H1 (cell line): ENCODE measurements around the gene PLCB1. TPM values are rescaled to one million over a fixed set of nuclear protein-coding genes. Genes with fewer than 3 reads are reported as not detected.

Source experiments
- CTCF ChIA-PET: fragments of 300-600 bp; sonication (Branson Sonifier 250); formaldehyde crosslinking; loops from one replicate; lab custom pipeline; 2021; ENCODE audit not compliant: partially characterized antibody; lab: Charles Lee
- POLR2A ChIA-PET: fragments of 300-600 bp; sonication (Branson Sonifier 250); formaldehyde crosslinking; loops from one replicate; lab custom pipeline; 2021; ENCODE audit warnings: inconsistent platforms; ENCODE audit not compliant: partially characterized antibody; lab: Charles Lee
- DNase-seq, 2 experiments: peaks; one replicate each; pipeline versions ENCODE4 v3.0.0 to v3.0.0-alpha.2; 2010 to 2022; ENCODE audit warnings: low spot score in 2 of 2, low read depth in 1 of 2, mixed read lengths in 1 of 2
- FAIRE-seq: peaks from 2 replicates; lab custom pipeline; 2011; peaks lifted over from hg19 to GRCh38; lab: Jason Lieb, UNC
- H2AFZ ChIP-seq: 2 replicates; pipeline ENCODE4 v1.8.1; 2012; ENCODE audit warnings: low read length, inconsistent platforms
- H2AK5ac ChIP-seq: 2 replicates; pipeline ENCODE4 v1.6.1; 2013; ENCODE audit warnings: low read depth, low read length
- H2BK120ac ChIP-seq: replicated peaks from 2 replicates; pipeline ENCODE3; 2013; ENCODE audit warnings: low read depth, low read length, inconsistent platforms
- H2BK12ac ChIP-seq: 2 replicates; pipeline ENCODE4 v1.6.1; 2013; ENCODE audit warnings: low read depth, low read length
- H2BK15ac ChIP-seq: 2 replicates; pipeline ENCODE4 v1.6.1; 2013; ENCODE audit warnings: low read length
- H2BK20ac ChIP-seq: 2 replicates; pipeline ENCODE4 v1.6.1; 2013; ENCODE audit warnings: low read length
- H2BK5ac ChIP-seq: 2 replicates; pipeline ENCODE4 v1.6.1; 2013; ENCODE audit warnings: low read depth, low read length
- H3K14ac ChIP-seq: 2 replicates; pipeline ENCODE4 v1.6.1; 2013; ENCODE audit warnings: inconsistent platforms; ENCODE audit not compliant: insufficient read length
- H3K18ac ChIP-seq: 2 replicates; pipeline ENCODE4 v1.6.1; 2013; ENCODE audit warnings: low read length; ENCODE audit errors: extremely low read depth
- H3K23ac ChIP-seq: 2 replicates; pipeline ENCODE4 v1.6.1; 2013; ENCODE audit warnings: inconsistent platforms; ENCODE audit not compliant: insufficient read length
- H3K23me2 ChIP-seq: 2 replicates; pipeline ENCODE4 v1.6.1; 2013; ENCODE audit warnings: low read depth, low read length
- H3K27ac ChIP-seq: 2 replicates; pipeline ENCODE4 v1.6.1; 2011; ENCODE audit warnings: low read depth, low read length, inconsistent platforms
- H3K27me3 ChIP-seq, 4 experiments: replicated peaks in 1 of 4; 1 replicate in 1 of 4; 2 replicates in 3 of 4; pipeline versions ENCODE4 v1.6.1 to v1.8.1; 2011 to 2013; ENCODE audit warnings: low read length in 3 of 4, mild to moderate bottlenecking in 3 of 4, inconsistent platforms in 2 of 4, mixed read lengths in 2 of 4, moderate library complexity in 1 of 4; ENCODE audit not compliant: control insufficient read depth in 3 of 4, insufficient read depth in 3 of 4; ENCODE audit errors: extremely low read depth in 1 of 4
- H3K36me3 ChIP-seq, 4 experiments: 2 replicates each; pipeline versions ENCODE4 v1.6.1 to v1.8.1; 2011 to 2013; ENCODE audit warnings: mild to moderate bottlenecking in 4 of 4, low read length in 3 of 4, moderate library complexity in 2 of 4, control low read depth in 1 of 4, inconsistent platforms in 1 of 4; ENCODE audit not compliant: insufficient read depth in 4 of 4, control insufficient read depth in 2 of 4
- H3K4ac ChIP-seq: replicated peaks from 2 replicates; pipeline ENCODE3; 2013; ENCODE audit warnings: low read length, low read depth, mixed read lengths, inconsistent platforms; ENCODE audit not compliant: insufficient read length
- H3K4me1 ChIP-seq, 4 experiments: replicated peaks in 1 of 4; 1 replicate in 1 of 4; 2 replicates in 3 of 4; pipeline versions ENCODE4 v1.6.1 to v1.8.1; 2011 to 2013; ENCODE audit warnings: low read length in 3 of 4, inconsistent platforms in 2 of 4, mixed read lengths in 1 of 4; ENCODE audit not compliant: insufficient read depth in 4 of 4, control insufficient read depth in 3 of 4
- H3K4me2 ChIP-seq, 2 experiments: 2 replicates each; pipeline versions ENCODE4 v1.6.1 to v1.8.1; 2011 to 2013; ENCODE audit warnings: low read depth in 2 of 2, low read length in 2 of 2, control low read depth in 1 of 2, inconsistent platforms in 1 of 2, mild to moderate bottlenecking in 1 of 2; ENCODE audit not compliant: insufficient read depth in 1 of 2
- H3K4me3 ChIP-seq, 4 experiments: fragments of 200-600, 300-600 bp in 1 of 4; sonication (generic), shearing (Covaris generic), sonication (Bioruptor Twin) in 1 of 4; 2 replicates each; pipeline versions ENCODE4 v1.5.1 to v1.8.1; 2011 to 2016; ENCODE audit warnings: low read length in 4 of 4, low read depth in 3 of 4, control low read depth in 2 of 4, inconsistent platforms in 2 of 4, mild to moderate bottlenecking in 2 of 4, mixed read lengths in 1 of 4, moderate library complexity in 1 of 4; ENCODE audit not compliant: insufficient read depth in 2 of 4; ENCODE audit errors: extremely low read depth in 1 of 4
- H3K56ac ChIP-seq: replicated peaks from 2 replicates; pipeline ENCODE3; 2013; ENCODE audit warnings: low read depth, mild to moderate bottlenecking, mixed read lengths, low read length, inconsistent platforms; ENCODE audit not compliant: insufficient read length
- H3K79me1 ChIP-seq: 2 replicates; pipeline ENCODE4 v1.6.1; 2013; ENCODE audit warnings: low read depth, low read length, control low read depth
- H3K79me2 ChIP-seq, 2 experiments: 2 replicates each; pipeline versions ENCODE4 v1.6.1 to v1.8.1; 2012 to 2013; ENCODE audit warnings: low read length in 2 of 2, mild to moderate bottlenecking in 2 of 2, inconsistent platforms in 1 of 2; ENCODE audit not compliant: insufficient read depth in 2 of 2, control insufficient read depth in 1 of 2
- H3K9ac ChIP-seq, 4 experiments: replicated peaks in 1 of 4; 1 replicate in 1 of 4; 2 replicates in 3 of 4; pipeline versions ENCODE4 v1.6.1 to v1.8.1; 2011 to 2013; ENCODE audit warnings: low read depth in 3 of 4, low read length in 3 of 4, control low read depth in 2 of 4, mild to moderate bottlenecking in 2 of 4, moderate library complexity in 2 of 4, inconsistent platforms in 1 of 4; ENCODE audit errors: extremely low read depth in 1 of 4
- H3K9me3 ChIP-seq, 2 experiments: 2 replicates each; pipeline versions ENCODE4 v1.6.1 to v1.8.1; 2012 to 2013; ENCODE audit warnings: mild to moderate bottlenecking in 2 of 2, moderate library complexity in 2 of 2, control low read depth in 1 of 2, inconsistent platforms in 1 of 2, low read depth in 1 of 2, low read length in 1 of 2, mixed read lengths in 1 of 2; ENCODE audit not compliant: insufficient read depth in 2 of 2
- H4K20me1 ChIP-seq, 2 experiments: replicated peaks in 1 of 2; 2 replicates each; pipeline versions ENCODE3 to v1.8.1; 2011 to 2013; ENCODE audit warnings: inconsistent platforms in 2 of 2, low read length in 2 of 2, mild to moderate bottlenecking in 1 of 2; ENCODE audit not compliant: insufficient read depth in 2 of 2, control insufficient read depth in 1 of 2
- H4K5ac ChIP-seq: 2 replicates; pipeline ENCODE4 v1.6.1; 2013; ENCODE audit warnings: low read length, low read depth, mixed read lengths, inconsistent platforms; ENCODE audit not compliant: insufficient read length
- H4K8ac ChIP-seq: 2 replicates; pipeline ENCODE4 v1.8.0; 2013; ENCODE audit warnings: mild to moderate bottlenecking, moderate library complexity, low read length, inconsistent platforms; ENCODE audit not compliant: insufficient read depth; ENCODE audit errors: extremely low read depth
- H4K91ac ChIP-seq: replicated peaks from 2 replicates; pipeline ENCODE3; 2013; ENCODE audit warnings: low read length, mixed read lengths, inconsistent platforms; ENCODE audit not compliant: insufficient read length
- BACH1 ChIP-seq: IDR thresholded peaks from 2 replicates; pipeline ENCODE4 v1.6.1; 2012; ENCODE audit warnings: low read length, improper control_type of control experiment
- GABPA ChIP-seq: IDR thresholded peaks from 2 replicates; pipeline ENCODE4 v1.6.1; 2011; ENCODE audit warnings: mild to moderate bottlenecking, low read length, moderate library complexity, borderline replicate concordance; ENCODE audit not compliant: insufficient read depth
- WGBS, 2 experiments: shearing (Covaris generic) in 1 of 2; methylation state at CpG; one replicate each; pipeline versions ENCODE4 v1.1.6 to v1.1.7; 2013 to 2015; ENCODE audit warnings: low lambda C conversion rate in 2 of 2, mixed read lengths in 2 of 2, inconsistent platforms in 1 of 2, low coverage in 1 of 2, missing lambda C conversion rate in 1 of 2; ENCODE audit not compliant: insufficient replicate concordance in 2 of 2, insufficient coverage in 1 of 2, insufficient read length in 1 of 2; ENCODE audit errors: extremely low coverage in 1 of 2, missing lambda C conversion rate in 1 of 2; 5-methylcytosine and 5-hydroxymethylcytosine counted together
- polyA plus RNA-seq, 7 experiments: library from polyadenylated mRNA; depleted of rRNA in 3 of 7; stranded (reverse) in 5 of 7; unstranded in 2 of 7; fragments of >200 nt in 5 of 7; fragments of 200-250 nt in 2 of 7; gene quantifications; 1 replicate in 5 of 7; 2 replicates in 1 of 7; 4 replicates in 1 of 7; pipeline versions ENCODE4 v1.2.1 to v1.2.3, GENCODE V29; 2011 to 2013; ENCODE audit warnings: missing spikeins in 2 of 7, mixed read lengths in 2 of 7
- total RNA-seq: library from RNA; stranded (reverse); fragmentation: NEBNext Ultra II Directional; extraction: Animal tissue kit (Norgen Biotek cat#: 25700); gene quantifications from 2 replicates; pipeline ENCODE4 v1.2.1, GENCODE V29; 2021

The PLCB1 gene
- total and polyA plus RNA-seq, 2 of the 8 experiments (the other 6 are each of a cell fraction or from before 2014, with no cell fraction given), result 2.6 to 9.1 TPM

- ChIA-PET POLR2A (no interaction called here), CTCF (interaction anchor here (0.8 kb wide), 1 partner anchor 77 kb away, joined by 3 read pairs; no protein-coding TSS in a partner anchor)
- no peak overlapping the region for H2AFZ ChIP-seq
- no peak overlapping the region for H3K23ac ChIP-seq
- H3K56ac ChIP-seq, result no peak overlapping the region
- H2AK5ac ChIP-seq, result no peak overlapping the region
- no peak overlapping the region for H4K5ac ChIP-seq
- H2BK20ac ChIP-seq, result no peak overlapping the region
- no peaks in the 10 kb centered on the region for H3K27me3 ChIP-seq
- WGBS, 2 experiments, result 90% methylated on average over 1 of the region's 1 CpG; no CpG with 5 or more reads in 1 of the 2 experiments
- H3K36me3 ChIP-seq, result no peaks in the 10 kb centered on the region
- H4K20me1 ChIP-seq, result no peaks in the 10 kb centered on the region
- no peaks in the 10 kb centered on the region for H3K79me2 ChIP-seq
- no peaks in the 10 kb centered on the region for H3K4me1 ChIP-seq
- no peak overlapping the region for H3K27ac ChIP-seq
- no peak overlapping the region for H2BK120ac ChIP-seq
- H3K18ac ChIP-seq, result no peak overlapping the region
- H3K4ac ChIP-seq, result no peak overlapping the region
- H3K79me1 ChIP-seq, result no peaks in the 10 kb centered on the region
- no peak overlapping the region for H3K9ac ChIP-seq
- H3K14ac ChIP-seq, result no peak overlapping the region
- H3K23me2 ChIP-seq, result no peaks in the 10 kb centered on the region; the same call in 1 of the 2 replicates
- FAIRE-seq (no peak), DNase-seq (no peak)
- H3K4me2 ChIP-seq, result no peak overlapping the region
- H4K8ac ChIP-seq, result no peak overlapping the region
- no peak overlapping the region for H2BK5ac ChIP-seq
- H4K91ac ChIP-seq, result no peak overlapping the region
- no peak overlapping the region for H2BK15ac ChIP-seq
- H3K4me3 ChIP-seq, result no peak overlapping the region
- no peaks in the 10 kb centered on the region for H3K9me3 ChIP-seq
- H2BK12ac ChIP-seq, result no peak overlapping the region
- no peak for TF ChIP-seq BACH1
- no peak for TF ChIP-seq GABPA
Observed at GRCh38 chr20:8229090-8229489, 97.0 kb downstream of the PLCB1 start.
